H1 (cell line): ENCODE results near the gene PPP1R14C. TPM values are rescaled to one million over a fixed set of nuclear protein-coding genes. Genes with fewer than 3 reads are reported as not detected.

Experiments
- CTCF ChIA-PET: fragments of 300-600 bp; sonication (Branson Sonifier 250); formaldehyde crosslinking; loops from one replicate; lab custom pipeline; 2021; ENCODE audit not compliant: partially characterized antibody; lab: Charles Lee
- POLR2A ChIA-PET: fragments of 300-600 bp; sonication (Branson Sonifier 250); formaldehyde crosslinking; loops from one replicate; lab custom pipeline; 2021; ENCODE audit warnings: inconsistent platforms; ENCODE audit not compliant: partially characterized antibody; lab: Charles Lee
- DNase-seq, 2 experiments: peaks; one replicate each; pipeline versions ENCODE4 v3.0.0 to v3.0.0-alpha.2; 2010 to 2022; ENCODE audit warnings: low spot score in 2 of 2, low read depth in 1 of 2, mixed read lengths in 1 of 2
- FAIRE-seq: peaks from 2 replicates; lab custom pipeline; 2011; peaks lifted over from hg19 to GRCh38; lab: Jason Lieb, UNC
- H2AFZ ChIP-seq: 2 replicates; pipeline ENCODE4 v1.8.1; 2012; ENCODE audit warnings: low read length, inconsistent platforms
- H2AK5ac ChIP-seq: 2 replicates; pipeline ENCODE4 v1.6.1; 2013; ENCODE audit warnings: low read depth, low read length
- H2BK120ac ChIP-seq: replicated peaks from 2 replicates; pipeline ENCODE3; 2013; ENCODE audit warnings: low read depth, low read length, inconsistent platforms
- H2BK12ac ChIP-seq: 2 replicates; pipeline ENCODE4 v1.6.1; 2013; ENCODE audit warnings: low read depth, low read length
- H2BK15ac ChIP-seq: 2 replicates; pipeline ENCODE4 v1.6.1; 2013; ENCODE audit warnings: low read length
- H2BK20ac ChIP-seq: 2 replicates; pipeline ENCODE4 v1.6.1; 2013; ENCODE audit warnings: low read length
- H2BK5ac ChIP-seq: 2 replicates; pipeline ENCODE4 v1.6.1; 2013; ENCODE audit warnings: low read depth, low read length
- H3K14ac ChIP-seq: 2 replicates; pipeline ENCODE4 v1.6.1; 2013; ENCODE audit warnings: inconsistent platforms; ENCODE audit not compliant: insufficient read length
- H3K18ac ChIP-seq: 2 replicates; pipeline ENCODE4 v1.6.1; 2013; ENCODE audit warnings: low read length; ENCODE audit errors: extremely low read depth
- H3K23ac ChIP-seq: 2 replicates; pipeline ENCODE4 v1.6.1; 2013; ENCODE audit warnings: inconsistent platforms; ENCODE audit not compliant: insufficient read length
- H3K23me2 ChIP-seq: 2 replicates; pipeline ENCODE4 v1.6.1; 2013; ENCODE audit warnings: low read depth, low read length
- H3K27ac ChIP-seq: 2 replicates; pipeline ENCODE4 v1.6.1; 2011; ENCODE audit warnings: low read depth, low read length, inconsistent platforms
- H3K27me3 ChIP-seq, 4 experiments: replicated peaks in 1 of 4; 1 replicate in 1 of 4; 2 replicates in 3 of 4; pipeline versions ENCODE4 v1.6.1 to v1.8.1; 2011 to 2013; ENCODE audit warnings: low read length in 3 of 4, mild to moderate bottlenecking in 3 of 4, inconsistent platforms in 2 of 4, mixed read lengths in 2 of 4, moderate library complexity in 1 of 4; ENCODE audit not compliant: control insufficient read depth in 3 of 4, insufficient read depth in 3 of 4; ENCODE audit errors: extremely low read depth in 1 of 4
- H3K36me3 ChIP-seq, 4 experiments: 2 replicates each; pipeline versions ENCODE4 v1.6.1 to v1.8.1; 2011 to 2013; ENCODE audit warnings: mild to moderate bottlenecking in 4 of 4, low read length in 3 of 4, moderate library complexity in 2 of 4, control low read depth in 1 of 4, inconsistent platforms in 1 of 4; ENCODE audit not compliant: insufficient read depth in 4 of 4, control insufficient read depth in 2 of 4
- H3K4ac ChIP-seq: replicated peaks from 2 replicates; pipeline ENCODE3; 2013; ENCODE audit warnings: low read length, low read depth, mixed read lengths, inconsistent platforms; ENCODE audit not compliant: insufficient read length
- H3K4me1 ChIP-seq, 4 experiments: replicated peaks in 1 of 4; 1 replicate in 1 of 4; 2 replicates in 3 of 4; pipeline versions ENCODE4 v1.6.1 to v1.8.1; 2011 to 2013; ENCODE audit warnings: low read length in 3 of 4, inconsistent platforms in 2 of 4, mixed read lengths in 1 of 4; ENCODE audit not compliant: insufficient read depth in 4 of 4, control insufficient read depth in 3 of 4
- H3K4me2 ChIP-seq, 2 experiments: 2 replicates each; pipeline versions ENCODE4 v1.6.1 to v1.8.1; 2011 to 2013; ENCODE audit warnings: low read depth in 2 of 2, low read length in 2 of 2, control low read depth in 1 of 2, inconsistent platforms in 1 of 2, mild to moderate bottlenecking in 1 of 2; ENCODE audit not compliant: insufficient read depth in 1 of 2
- H3K4me3 ChIP-seq, 4 experiments: fragments of 200-600, 300-600 bp in 1 of 4; sonication (generic), shearing (Covaris generic), sonication (Bioruptor Twin) in 1 of 4; 2 replicates each; pipeline versions ENCODE4 v1.5.1 to v1.8.1; 2011 to 2016; ENCODE audit warnings: low read length in 4 of 4, low read depth in 3 of 4, control low read depth in 2 of 4, inconsistent platforms in 2 of 4, mild to moderate bottlenecking in 2 of 4, mixed read lengths in 1 of 4, moderate library complexity in 1 of 4; ENCODE audit not compliant: insufficient read depth in 2 of 4; ENCODE audit errors: extremely low read depth in 1 of 4
- H3K56ac ChIP-seq: replicated peaks from 2 replicates; pipeline ENCODE3; 2013; ENCODE audit warnings: low read depth, mild to moderate bottlenecking, mixed read lengths, low read length, inconsistent platforms; ENCODE audit not compliant: insufficient read length
- H3K79me1 ChIP-seq: 2 replicates; pipeline ENCODE4 v1.6.1; 2013; ENCODE audit warnings: low read depth, low read length, control low read depth
- H3K79me2 ChIP-seq, 2 experiments: 2 replicates each; pipeline versions ENCODE4 v1.6.1 to v1.8.1; 2012 to 2013; ENCODE audit warnings: low read length in 2 of 2, mild to moderate bottlenecking in 2 of 2, inconsistent platforms in 1 of 2; ENCODE audit not compliant: insufficient read depth in 2 of 2, control insufficient read depth in 1 of 2
- H3K9ac ChIP-seq, 4 experiments: replicated peaks in 1 of 4; 1 replicate in 1 of 4; 2 replicates in 3 of 4; pipeline versions ENCODE4 v1.6.1 to v1.8.1; 2011 to 2013; ENCODE audit warnings: low read depth in 3 of 4, low read length in 3 of 4, control low read depth in 2 of 4, mild to moderate bottlenecking in 2 of 4, moderate library complexity in 2 of 4, inconsistent platforms in 1 of 4; ENCODE audit errors: extremely low read depth in 1 of 4
- H3K9me3 ChIP-seq, 2 experiments: 2 replicates each; pipeline versions ENCODE4 v1.6.1 to v1.8.1; 2012 to 2013; ENCODE audit warnings: mild to moderate bottlenecking in 2 of 2, moderate library complexity in 2 of 2, control low read depth in 1 of 2, inconsistent platforms in 1 of 2, low read depth in 1 of 2, low read length in 1 of 2, mixed read lengths in 1 of 2; ENCODE audit not compliant: insufficient read depth in 2 of 2
- H4K20me1 ChIP-seq, 2 experiments: replicated peaks in 1 of 2; 2 replicates each; pipeline versions ENCODE3 to v1.8.1; 2011 to 2013; ENCODE audit warnings: inconsistent platforms in 2 of 2, low read length in 2 of 2, mild to moderate bottlenecking in 1 of 2; ENCODE audit not compliant: insufficient read depth in 2 of 2, control insufficient read depth in 1 of 2
- H4K5ac ChIP-seq: 2 replicates; pipeline ENCODE4 v1.6.1; 2013; ENCODE audit warnings: low read length, low read depth, mixed read lengths, inconsistent platforms; ENCODE audit not compliant: insufficient read length
- H4K8ac ChIP-seq: 2 replicates; pipeline ENCODE4 v1.8.0; 2013; ENCODE audit warnings: mild to moderate bottlenecking, moderate library complexity, low read length, inconsistent platforms; ENCODE audit not compliant: insufficient read depth; ENCODE audit errors: extremely low read depth
- H4K91ac ChIP-seq: replicated peaks from 2 replicates; pipeline ENCODE3; 2013; ENCODE audit warnings: low read length, mixed read lengths, inconsistent platforms; ENCODE audit not compliant: insufficient read length
- CTBP2 ChIP-seq: IDR thresholded peaks from 2 replicates; pipeline ENCODE4 v1.7.0; 2011; ENCODE audit warnings: borderline replicate concordance, mild to moderate bottlenecking, moderate library complexity, mixed read lengths, low read length; ENCODE audit not compliant: insufficient read depth, insufficient read length
- NRF1 ChIP-seq: IDR thresholded peaks from 2 replicates; pipeline ENCODE4 v1.6.1; 2011; ENCODE audit warnings: mild to moderate bottlenecking, low read depth, low read length, improper control_type of control experiment
- RAD21 ChIP-seq, 2 experiments: IDR thresholded peaks in 1 of 2; conservative IDR thresholded peaks in 1 of 2; 2 replicates each; pipeline ENCODE4 v1.6.1; 2011; ENCODE audit warnings: low read depth in 2 of 2, low read length in 2 of 2, improper control_type of control experiment in 1 of 2, inconsistent platforms in 1 of 2, mild to moderate bottlenecking in 1 of 2, moderate library complexity in 1 of 2
- WGBS, 2 experiments: shearing (Covaris generic) in 1 of 2; methylation state at CpG; one replicate each; pipeline versions ENCODE4 v1.1.6 to v1.1.7; 2013 to 2015; ENCODE audit warnings: low lambda C conversion rate in 2 of 2, mixed read lengths in 2 of 2, inconsistent platforms in 1 of 2, low coverage in 1 of 2, missing lambda C conversion rate in 1 of 2; ENCODE audit not compliant: insufficient replicate concordance in 2 of 2, insufficient coverage in 1 of 2, insufficient read length in 1 of 2; ENCODE audit errors: extremely low coverage in 1 of 2, missing lambda C conversion rate in 1 of 2; 5-methylcytosine and 5-hydroxymethylcytosine counted together
- polyA plus RNA-seq, 7 experiments: library from polyadenylated mRNA; depleted of rRNA in 3 of 7; stranded (reverse) in 5 of 7; unstranded in 2 of 7; fragments of >200 nt in 5 of 7; fragments of 200-250 nt in 2 of 7; gene quantifications; 1 replicate in 5 of 7; 2 replicates in 1 of 7; 4 replicates in 1 of 7; pipeline versions ENCODE4 v1.2.1 to v1.2.3, GENCODE V29; 2011 to 2013; ENCODE audit warnings: missing spikeins in 2 of 7, mixed read lengths in 2 of 7
- total RNA-seq: library from RNA; stranded (reverse); fragmentation: NEBNext Ultra II Directional; extraction: Animal tissue kit (Norgen Biotek cat#: 25700); gene quantifications from 2 replicates; pipeline ENCODE4 v1.2.1, GENCODE V29; 2021

Gene PPP1R14C
- total and polyA plus RNA-seq, 2 of the 8 experiments (the other 6 are each of a cell fraction or from before 2014, with no cell fraction given), result 0.30 to 0.61 TPM

GRCh38 chr6:150203871-150204545, 61.2 kb downstream of the PPP1R14C start:
- Histone ChIP-seq H4K8ac (no peak overlapping the region), H3K4me2 (no peak overlapping the region), H2AK5ac (no peak overlapping the region), H3K27me3 (no peaks in the 10 kb centered on the region), H2BK120ac (no peak overlapping the region), H3K79me1 (no peaks in the 10 kb centered on the region), H3K9me3 (no peaks in the 10 kb centered on the region), H3K18ac (no peak overlapping the region), H2BK12ac (no peak overlapping the region), H3K56ac (no peak overlapping the region), H3K23me2 (no peaks in the 10 kb centered on the region), H2BK15ac (no peak overlapping the region), H3K4me1 (no peaks in the 10 kb centered on the region), H3K14ac (no peak overlapping the region), H3K4me3 (no peak overlapping the region), H2BK20ac (no peak overlapping the region), H2AFZ (no peak overlapping the region), H3K4ac (no peak overlapping the region), H4K5ac (no peak overlapping the region), H4K91ac (no peak overlapping the region), H3K27ac (no peak overlapping the region), H2BK5ac (no peak overlapping the region), H3K36me3 (no peaks in the 10 kb centered on the region), H3K79me2 (no peaks in the 10 kb centered on the region), H4K20me1 (no peaks in the 10 kb centered on the region), H3K23ac (no peak overlapping the region), H3K9ac (no peak overlapping the region)
- DNase-seq (no peak), FAIRE-seq (no peak)
- WGBS, 2 experiments, result 89% methylated on average over 21 of the region's 22 CpGs; no CpG with 5 or more reads in 1 of the 2 experiments
- ChIA-PET CTCF (interaction anchor here (2.2 to 2.5 kb wide), 2 partner anchors 18 to 24 kb away, joined by 5 to 8 read pairs; no protein-coding TSS in a partner anchor), POLR2A (interaction anchor here (0.6 kb wide), 1 partner anchor 341 kb away, joined by 3 read pairs; no protein-coding TSS in a partner anchor)
- no peak for TF ChIP-seq CTBP2
- peak; percentile 11 to 15; a peak in 2 of 4 replicates for TF ChIP-seq RAD21 (IDR thresholded peaks at IDR 0.05 in 1 of 2, conservative IDR thresholded peaks at IDR 0.05 in 1 of 2; ENCODE audit: low read depth in 2 of 2, low read length in 2 of 2)
- no peak for TF ChIP-seq NRF1
